Activated naive CD4-positive, alpha-beta T cell treated with anti-CD3 and anti-CD28 coated beads, Interleukin-2, amount 50 U/mL, for 24 hours (primary cell): ENCODE measurements around the gene TCF15.
A peak's percentile ranks its signal among the peaks of the same experiment; 100 is the strongest.

ENCODE experiments used
- H3K27ac Mint-ChIP-seq: one replicate; pipeline ENCODE4 v1.8.0; 2021; ENCODE audit warnings: mild to moderate bottlenecking, mixed read lengths
- H3K27me3 Mint-ChIP-seq: one replicate; pipeline ENCODE4 v1.8.0; 2021; ENCODE audit warnings: mixed read lengths
- H3K36me3 Mint-ChIP-seq: one replicate; pipeline ENCODE4 v1.8.0; 2021; ENCODE audit warnings: mixed read lengths
- H3K4me1 Mint-ChIP-seq: one replicate; pipeline ENCODE4 v1.8.0; 2021; ENCODE audit warnings: mixed read lengths
- H3K4me3 Mint-ChIP-seq: one replicate; pipeline ENCODE4 v1.8.0; 2021; ENCODE audit warnings: mild to moderate bottlenecking, mixed read lengths
- H3K9me3 Mint-ChIP-seq: one replicate; pipeline ENCODE4 v1.8.0; 2021; ENCODE audit warnings: mixed read lengths

Gene TCF15

GRCh38 chr20:626579-626978, 16.5 kb upstream of the TCF15 start:
- Mint-ChIP-seq H3K4me1 (no peaks in the 10 kb centered on the region), H3K36me3 (peaks cover 2% of the 10 kb centered on the region), H3K27ac (no peak overlapping the region), H3K27me3 (peaks cover 12% of the 10 kb centered on the region), H3K9me3 (peaks cover 8% of the 10 kb centered on the region), H3K4me3 (no peak overlapping the region)

DNA sequence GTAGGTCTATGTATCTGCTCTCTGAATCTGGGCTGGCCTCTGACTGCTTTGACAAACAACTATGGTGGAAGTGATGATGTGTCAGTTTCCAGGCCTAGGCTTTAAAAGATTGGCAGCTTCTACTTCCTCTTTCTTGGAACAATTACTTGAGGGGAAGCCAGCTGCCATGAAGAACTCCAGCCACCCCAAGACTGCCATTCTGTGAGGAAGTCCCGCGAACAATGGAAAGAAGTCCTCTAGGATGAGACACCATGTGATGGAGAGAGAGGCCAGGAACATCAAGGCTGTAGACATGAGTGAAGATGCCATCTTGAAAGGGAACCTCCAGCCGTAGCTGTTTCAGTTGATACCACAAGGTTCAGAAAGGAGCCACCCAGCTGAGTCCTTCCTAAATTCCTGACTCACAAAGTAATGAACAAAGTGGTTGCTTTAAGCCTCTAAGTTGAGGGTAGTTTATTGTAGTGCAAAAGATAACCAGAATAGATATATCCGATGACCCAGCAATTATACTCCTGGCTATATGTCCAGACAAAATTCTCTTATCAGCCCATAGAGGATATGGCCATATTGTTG, 15.3 kb upstream of the TCF15 start:
- peaks cover 15% of the 10 kb centered on the region for H3K27me3 Mint-ChIP-seq

DNA sequence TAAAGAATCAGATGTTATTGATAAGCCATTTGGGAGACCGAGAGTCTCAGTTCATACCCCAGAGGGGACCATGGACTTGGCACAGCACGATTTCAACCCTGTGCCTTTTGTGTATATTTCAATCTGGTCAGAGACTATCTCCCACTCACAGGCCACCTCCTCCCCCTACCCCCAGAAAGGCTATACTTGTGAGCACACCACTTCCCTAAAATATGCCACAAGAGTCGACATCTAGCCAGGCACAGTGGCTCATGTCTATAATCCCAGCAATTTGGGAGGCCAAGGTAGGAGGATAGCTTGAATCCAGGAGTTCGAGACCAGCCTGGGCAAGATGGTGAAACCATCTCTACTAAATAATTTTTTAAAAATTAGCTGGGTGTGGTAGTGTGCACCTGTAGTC, 13.6 kb upstream of the TCF15 start:
- Mint-ChIP-seq H3K4me1 (no peaks in the 10 kb centered on the region), H3K27me3 (peaks cover 16% of the 10 kb centered on the region), H3K36me3 (peaks cover 2% of the 10 kb centered on the region), H3K9me3 (peaks cover 8% of the 10 kb centered on the region), H3K27ac (no peak overlapping the region), H3K4me3 (no peak overlapping the region)

More for the DNA sequence above, 15.3 kb upstream of the TCF15 start:
- no peak overlapping the region for H3K27ac Mint-ChIP-seq
- H3K4me1 Mint-ChIP-seq, result no peaks in the 10 kb centered on the region
- H3K36me3 Mint-ChIP-seq, result peaks cover 2% of the 10 kb centered on the region
- no peak overlapping the region for H3K4me3 Mint-ChIP-seq
- H3K9me3 Mint-ChIP-seq, result peaks cover 8% of the 10 kb centered on the region

DNA sequence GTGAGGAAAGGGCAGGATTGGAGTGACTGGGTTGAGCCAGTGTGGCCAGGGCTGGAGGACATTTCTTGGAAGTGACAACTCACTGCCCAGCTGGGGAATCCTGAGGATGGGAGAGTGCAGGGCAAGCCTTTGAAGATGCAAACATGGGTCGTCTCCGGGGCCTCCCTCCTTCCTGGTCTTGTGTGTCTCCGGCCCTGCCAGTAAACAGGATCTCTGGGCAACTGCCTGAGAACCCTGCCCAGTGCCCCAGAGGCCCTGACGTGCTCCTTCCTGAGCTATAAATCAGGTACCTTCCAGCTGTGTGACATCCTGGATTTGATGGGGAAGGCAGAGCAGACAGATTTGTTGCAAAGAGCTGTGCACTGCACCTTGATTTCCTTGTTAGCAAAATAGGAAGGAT, 12.9 kb upstream of the TCF15 start:
- peaks cover 17% of the 10 kb centered on the region for H3K27me3 Mint-ChIP-seq

DNA sequence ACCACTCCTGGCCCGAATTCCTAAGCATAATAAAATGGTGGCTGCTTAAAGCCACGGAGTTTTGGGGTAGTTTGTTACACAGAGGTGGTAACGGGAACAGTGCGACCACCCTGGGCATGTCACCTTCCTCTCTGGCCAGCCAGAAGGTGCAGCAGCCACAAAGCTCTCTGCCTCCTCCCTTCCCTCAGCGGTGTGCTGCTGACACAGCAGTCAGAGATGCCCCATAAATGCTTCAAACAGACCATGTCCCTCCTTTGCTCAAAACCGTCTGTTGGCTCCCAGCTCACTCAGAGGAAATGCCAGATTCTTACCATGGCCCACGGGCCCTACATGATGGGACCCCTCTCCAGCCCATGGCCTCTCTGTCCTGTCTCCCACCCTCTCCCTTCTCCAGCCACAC, 12.1 kb upstream of the TCF15 start:
- Mint-ChIP-seq H3K4me1 (no peaks in the 10 kb centered on the region), H3K27ac (no peak overlapping the region), H3K4me3 (no peak overlapping the region), H3K36me3 (peaks cover 5% of the 10 kb centered on the region), H3K9me3 (peaks cover 13% of the 10 kb centered on the region), H3K27me3 (peaks cover 22% of the 10 kb centered on the region)

More for the DNA sequence above, 12.9 kb upstream of the TCF15 start:
- no peaks in the 10 kb centered on the region for H3K4me1 Mint-ChIP-seq
- peaks cover 3% of the 10 kb centered on the region for H3K36me3 Mint-ChIP-seq
- H3K27ac Mint-ChIP-seq, result no peak overlapping the region
- peaks cover 10% of the 10 kb centered on the region for H3K9me3 Mint-ChIP-seq
- no peak overlapping the region for H3K4me3 Mint-ChIP-seq

GRCh38 chr20:621125-621756, 11.1 kb upstream of the TCF15 start:
- Mint-ChIP-seq H3K36me3 (peaks cover 5% of the 10 kb centered on the region), H3K4me1 (no peaks in the 10 kb centered on the region), H3K27me3 (peaks cover 22% of the 10 kb centered on the region), H3K27ac (no peak overlapping the region), H3K4me3 (no peak overlapping the region), H3K9me3 (peaks cover 13% of the 10 kb centered on the region)

DNA sequence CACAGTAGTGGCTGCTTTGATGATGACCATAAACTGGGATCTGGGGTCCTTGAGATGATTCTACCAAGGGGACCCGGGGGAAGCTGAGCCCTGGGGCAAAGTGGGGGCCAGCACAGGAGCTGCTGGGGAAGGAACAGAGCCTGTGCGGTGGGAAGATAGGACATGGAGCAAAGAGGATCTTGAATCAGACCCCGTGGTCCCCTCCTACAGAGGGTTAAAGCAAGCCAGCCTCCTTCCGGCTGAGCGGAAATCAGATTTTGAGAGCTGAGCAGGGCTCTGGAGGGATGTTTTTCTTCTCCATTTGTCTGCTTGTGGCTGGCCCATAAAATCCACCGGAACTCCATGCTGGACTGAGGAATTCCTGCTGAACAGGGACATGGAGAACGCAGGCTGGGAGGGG, 10.1 kb upstream of the TCF15 start:
- H3K36me3 Mint-ChIP-seq, result peaks cover 5% of the 10 kb centered on the region
- H3K4me1 Mint-ChIP-seq, result no peaks in the 10 kb centered on the region
- H3K4me3 Mint-ChIP-seq, result no peak overlapping the region
- H3K9me3 Mint-ChIP-seq, result peaks cover 12% of the 10 kb centered on the region
- peaks cover 24% of the 10 kb centered on the region for H3K27me3 Mint-ChIP-seq
- H3K27ac Mint-ChIP-seq, result no peak overlapping the region

DNA sequence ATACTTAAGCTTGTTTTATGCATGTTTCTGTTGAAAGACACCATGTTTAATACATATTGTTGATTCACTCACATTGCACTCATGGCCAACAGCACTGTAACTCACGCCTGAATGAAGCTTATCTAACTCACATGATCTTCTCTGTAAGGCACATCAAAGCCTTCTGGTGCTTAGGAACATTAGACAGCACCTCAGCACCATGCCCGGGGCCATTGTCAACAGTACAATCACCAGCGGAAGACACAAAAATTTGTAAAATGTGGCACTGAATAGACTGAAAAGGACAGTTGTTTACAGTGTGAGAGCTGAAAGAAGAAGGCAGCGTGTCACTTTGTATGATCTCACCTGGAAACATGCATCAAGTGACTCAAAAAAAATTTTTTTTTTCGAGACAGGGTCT, 8.9 kb upstream of the TCF15 start:
- Mint-ChIP-seq H3K27me3 (peaks cover 24% of the 10 kb centered on the region), H3K4me1 (no peaks in the 10 kb centered on the region), H3K9me3 (peaks cover 6% of the 10 kb centered on the region), H3K27ac (no peak overlapping the region), H3K36me3 (peaks cover 4% of the 10 kb centered on the region), H3K4me3 (no peak overlapping the region)

- H3K9me3 Mint-ChIP-seq, result peaks cover 6% of the 10 kb centered on the region
- H3K27me3 Mint-ChIP-seq, result peaks cover 24% of the 10 kb centered on the region
- H3K27ac Mint-ChIP-seq, result no peak overlapping the region
- H3K4me1 Mint-ChIP-seq, result no peaks in the 10 kb centered on the region
- no peak overlapping the region for H3K4me3 Mint-ChIP-seq
- peaks cover 4% of the 10 kb centered on the region for H3K36me3 Mint-ChIP-seq
Observed at GRCh38 chr20:617934-618690, 8.0 kb upstream of the TCF15 start.

DNA sequence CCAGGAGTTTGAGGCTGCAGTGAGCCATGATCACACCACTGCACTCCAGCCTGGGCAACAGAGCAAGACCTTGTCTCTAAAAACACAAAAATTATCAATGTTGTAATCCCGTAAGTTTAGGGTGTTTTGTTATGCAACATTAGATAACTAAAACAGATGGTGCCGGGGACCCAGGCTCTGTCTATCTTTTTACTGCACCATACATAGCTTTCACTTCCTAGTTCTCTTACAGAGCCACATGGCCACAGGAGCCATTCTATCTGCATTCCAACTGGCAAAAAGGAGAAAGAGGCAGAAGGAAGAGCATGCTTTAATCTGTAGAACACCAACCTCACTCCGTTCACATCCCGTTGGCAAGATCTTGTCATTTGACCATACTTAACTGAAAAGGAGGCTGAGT, 5.4 kb upstream of the TCF15 start:
- Mint-ChIP-seq H3K36me3 (peaks cover 4% of the 10 kb centered on the region), H3K27ac (no peak overlapping the region), H3K4me3 (no peak overlapping the region), H3K27me3 (peaks cover 33% of the 10 kb centered on the region), H3K9me3 (peaks cover 6% of the 10 kb centered on the region), H3K4me1 (peaks cover 14% of the 10 kb centered on the region)

GRCh38 chr20:611843-612185, 1.7 kb upstream of the TCF15 start:
- no peak overlapping the region for H3K4me3 Mint-ChIP-seq
- H3K4me1 Mint-ChIP-seq, result peaks cover 14% of the 10 kb centered on the region
- peaks cover 40% of the 10 kb centered on the region for H3K27me3 Mint-ChIP-seq
- H3K36me3 Mint-ChIP-seq, result no peaks in the 10 kb centered on the region
- H3K27ac Mint-ChIP-seq, result no peak overlapping the region
- no peaks in the 10 kb centered on the region for H3K9me3 Mint-ChIP-seq

- Mint-ChIP-seq H3K27me3 (peaks cover 40% of the 10 kb centered on the region), H3K4me3 (peak overlapping the region; percentile 23), H3K4me1 (peaks cover 14% of the 10 kb centered on the region), H3K27ac (no peak overlapping the region), H3K36me3 (no peaks in the 10 kb centered on the region), H3K9me3 (no peaks in the 10 kb centered on the region)
Observed at GRCh38 chr20:611047-611842, 1.1 kb upstream of the TCF15 start.

- no peak overlapping the region for H3K27ac Mint-ChIP-seq
Observed at GRCh38 chr20:609371-609964, 641 bp downstream of the TCF15 start.

GRCh38 chr20:608970-609369, 1.1 kb downstream of the TCF15 start:
- Mint-ChIP-seq H3K27me3 (peaks cover 35% of the 10 kb centered on the region), H3K4me1 (peaks cover 14% of the 10 kb centered on the region), H3K4me3 (no peak overlapping the region), H3K9me3 (no peaks in the 10 kb centered on the region), H3K27ac (no peak overlapping the region), H3K36me3 (no peaks in the 10 kb centered on the region)

More at GRCh38 chr20:609371-609964, 641 bp downstream of the TCF15 start:
- H3K4me1 Mint-ChIP-seq, result peaks cover 14% of the 10 kb centered on the region
- peaks cover 35% of the 10 kb centered on the region for H3K27me3 Mint-ChIP-seq
- no peak overlapping the region for H3K4me3 Mint-ChIP-seq
- no peaks in the 10 kb centered on the region for H3K36me3 Mint-ChIP-seq
- H3K9me3 Mint-ChIP-seq, result no peaks in the 10 kb centered on the region

DNA sequence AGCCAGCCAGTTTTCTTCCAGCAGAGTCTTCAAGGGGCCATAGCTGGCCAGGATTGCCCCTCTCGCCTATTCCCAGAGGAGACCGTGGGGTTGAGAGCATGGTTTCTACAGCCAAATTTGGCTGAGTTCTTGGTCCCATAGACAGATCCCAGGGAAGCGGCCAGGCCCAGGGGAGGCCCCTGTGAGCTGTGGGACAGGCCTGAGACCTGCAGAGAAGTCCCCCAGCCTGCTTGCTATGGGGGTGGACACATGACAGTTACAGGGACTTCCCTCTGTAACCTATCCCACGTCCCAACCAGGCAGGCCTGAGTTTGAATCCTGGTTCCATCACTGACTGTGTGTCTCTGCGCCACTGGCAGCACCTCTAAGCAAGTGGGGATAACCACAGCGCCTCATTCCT, 2.6 kb downstream of the TCF15 start:
- no peak overlapping the region for H3K27ac Mint-ChIP-seq
- H3K27me3 Mint-ChIP-seq, result peaks cover 30% of the 10 kb centered on the region
- no peak overlapping the region for H3K4me3 Mint-ChIP-seq
- peaks cover 14% of the 10 kb centered on the region for H3K4me1 Mint-ChIP-seq
- no peaks in the 10 kb centered on the region for H3K9me3 Mint-ChIP-seq
- no peaks in the 10 kb centered on the region for H3K36me3 Mint-ChIP-seq
